HFF-Myc (cell line): ENCODE measurements around the gene SIRPB1.

Experiments
- DNase-seq: peaks from one replicate; pipeline ENCODE4 v3.0.0-alpha.2; 2011; ENCODE audit warnings: low read depth; ENCODE audit errors: extremely low read depth
- H3K4me3 ChIP-seq: replicated peaks from 2 replicates; pipeline ENCODE4 v1.5.1; 2011; ENCODE audit warnings: low read depth, mild to moderate bottlenecking, control low read depth, low read length
- TF ChIP-seq, protein P1 (sequence below): IDR thresholded peaks from 2 replicates; pipeline ENCODE4 v1.5.1; 2012; ENCODE audit warnings: mild to moderate bottlenecking, low read depth, low read length, control low read depth; ENCODE audit errors: missing control alignments

The SIRPB1 gene

DNA sequence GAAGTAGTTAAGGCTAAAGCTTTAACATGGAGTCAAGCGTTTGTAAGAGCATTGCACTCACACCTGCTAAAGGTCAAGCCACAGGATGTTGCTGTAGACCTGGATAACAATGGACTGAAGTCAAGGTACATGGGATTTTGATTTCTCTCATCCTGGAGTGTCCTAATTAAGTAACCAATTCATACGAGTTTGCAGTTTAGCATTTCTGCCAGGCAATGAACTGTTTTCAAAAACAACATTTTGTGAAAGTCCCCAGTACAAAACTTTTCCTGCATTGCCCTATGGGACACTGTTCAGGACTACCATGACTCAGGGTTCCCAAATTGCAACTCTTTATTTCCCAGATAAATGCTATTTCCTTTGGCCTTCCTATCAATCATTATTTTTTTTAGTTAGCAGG, 17.4 kb upstream of the SIRPB1 start:
- no peak overlapping the region for H3K4me3 ChIP-seq
- no peak for DNase-seq
- TF ChIP-seq, protein P1, sequence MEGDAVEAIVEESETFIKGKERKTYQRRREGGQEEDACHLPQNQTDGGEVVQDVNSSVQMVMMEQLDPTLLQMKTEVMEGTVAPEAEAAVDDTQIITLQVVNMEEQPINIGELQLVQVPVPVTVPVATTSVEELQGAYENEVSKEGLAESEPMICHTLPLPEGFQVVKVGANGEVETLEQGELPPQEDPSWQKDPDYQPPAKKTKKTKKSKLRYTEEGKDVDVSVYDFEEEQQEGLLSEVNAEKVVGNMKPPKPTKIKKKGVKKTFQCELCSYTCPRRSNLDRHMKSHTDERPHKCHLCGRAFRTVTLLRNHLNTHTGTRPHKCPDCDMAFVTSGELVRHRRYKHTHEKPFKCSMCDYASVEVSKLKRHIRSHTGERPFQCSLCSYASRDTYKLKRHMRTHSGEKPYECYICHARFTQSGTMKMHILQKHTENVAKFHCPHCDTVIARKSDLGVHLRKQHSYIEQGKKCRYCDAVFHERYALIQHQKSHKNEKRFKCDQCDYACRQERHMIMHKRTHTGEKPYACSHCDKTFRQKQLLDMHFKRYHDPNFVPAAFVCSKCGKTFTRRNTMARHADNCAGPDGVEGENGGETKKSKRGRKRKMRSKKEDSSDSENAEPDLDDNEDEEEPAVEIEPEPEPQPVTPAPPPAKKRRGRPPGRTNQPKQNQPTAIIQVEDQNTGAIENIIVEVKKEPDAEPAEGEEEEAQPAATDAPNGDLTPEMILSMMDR = no peak

DNA sequence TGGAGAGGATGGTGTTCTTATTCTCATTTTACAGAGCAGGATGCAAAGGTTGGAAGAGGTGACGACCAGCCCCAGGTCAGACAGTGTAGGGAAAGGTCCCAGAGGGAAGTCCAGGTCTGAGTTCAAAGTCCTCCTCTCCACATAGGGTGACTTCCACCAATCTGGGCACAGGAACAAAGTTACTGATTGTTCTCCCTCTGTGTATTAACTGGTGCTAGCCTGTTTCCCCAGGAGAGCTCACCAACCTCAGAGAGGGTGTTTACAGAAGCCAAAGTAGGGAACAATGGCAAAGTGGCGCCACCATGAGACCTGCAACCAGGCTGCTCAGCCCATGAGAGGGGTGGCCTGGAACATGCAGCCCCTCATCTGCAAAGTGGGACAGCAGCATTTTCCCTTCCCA, 16.8 kb upstream of the SIRPB1 start:
- TF ChIP-seq, protein P1 = no peak
- no peak overlapping the region for H3K4me3 ChIP-seq
- DNase-seq = no peak

DNA sequence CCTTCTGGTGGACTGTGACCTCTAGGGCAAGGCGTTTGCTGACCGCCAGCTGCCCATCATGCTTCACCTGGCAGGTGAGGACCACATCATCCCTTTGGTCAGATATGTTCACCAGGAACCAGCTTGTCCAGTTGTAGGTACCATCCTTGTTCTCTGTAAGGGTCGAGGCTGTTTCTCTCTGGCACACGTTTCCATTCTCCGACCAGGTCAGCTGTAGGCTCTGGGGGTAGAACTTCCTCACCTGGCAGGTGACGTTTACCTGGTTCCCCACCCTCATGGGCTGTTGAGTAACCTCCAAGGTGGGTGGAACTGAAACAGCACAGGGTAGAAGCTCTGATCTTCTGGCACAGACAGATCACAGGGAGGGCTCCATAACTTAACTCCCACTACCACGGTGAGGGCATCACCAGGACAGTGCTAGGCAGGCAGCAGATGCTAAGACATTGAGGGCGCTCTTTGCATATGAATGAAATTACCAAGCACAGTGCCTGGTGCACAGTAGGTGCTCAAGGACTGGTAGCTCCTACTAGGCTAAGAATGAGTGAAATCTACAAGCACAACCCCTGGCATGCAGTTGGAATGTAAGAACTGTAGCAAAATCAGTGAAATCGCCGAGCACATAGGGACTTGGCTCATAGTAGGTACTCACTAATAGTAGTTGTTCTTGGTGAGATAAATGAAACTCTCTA, 15.6 kb upstream of the SIRPB1 start:
- no peak for DNase-seq
- no peak overlapping the region for H3K4me3 ChIP-seq
- TF ChIP-seq, protein P1 = no peak

DNA sequence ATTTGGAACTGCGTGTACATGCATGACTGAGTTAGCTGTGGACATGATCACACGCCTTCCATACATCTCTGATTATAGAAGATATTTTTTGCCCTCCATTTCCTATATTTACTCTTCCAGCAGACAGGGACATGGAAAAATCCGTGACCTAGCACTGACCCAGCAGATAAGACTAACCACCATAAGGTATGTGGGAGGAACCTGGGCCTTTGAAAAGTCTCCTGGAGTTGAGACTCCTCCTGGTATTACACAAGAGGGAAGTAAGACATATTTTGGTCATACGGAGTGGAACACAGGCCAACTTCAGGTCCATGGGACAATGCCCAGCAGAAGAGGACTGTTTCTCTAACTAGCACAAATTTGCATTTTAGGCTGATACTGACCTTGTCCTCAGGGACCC, 13.7 kb upstream of the SIRPB1 start:
- DNase-seq = no peak
- TF ChIP-seq, protein P1 = no peak

DNA sequence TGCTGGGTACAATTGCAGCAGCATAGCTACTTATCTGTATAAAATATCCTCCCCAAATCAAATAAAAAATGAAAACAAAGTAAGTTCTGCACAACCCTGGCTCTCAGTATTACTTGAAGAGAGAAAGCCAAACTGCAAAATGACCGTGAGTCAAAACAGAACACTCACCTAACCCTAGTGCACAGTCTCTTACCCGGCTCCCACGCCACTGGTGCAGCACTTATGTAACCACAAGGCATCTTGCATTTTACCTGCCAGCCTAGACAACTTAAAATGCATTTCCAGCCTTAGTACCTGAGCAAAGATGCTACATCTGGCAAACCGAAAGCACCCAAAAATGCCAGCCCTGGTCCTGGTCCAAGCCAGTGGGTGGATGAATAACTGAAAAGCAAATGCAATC, 12.4 kb upstream of the SIRPB1 start:
- TF ChIP-seq, protein P1 = no peak
- no peak for DNase-seq
- H3K4me3 ChIP-seq = no peak overlapping the region

More for the DNA sequence above, 13.7 kb upstream of the SIRPB1 start:
- H3K4me3 ChIP-seq = no peak overlapping the region

DNA sequence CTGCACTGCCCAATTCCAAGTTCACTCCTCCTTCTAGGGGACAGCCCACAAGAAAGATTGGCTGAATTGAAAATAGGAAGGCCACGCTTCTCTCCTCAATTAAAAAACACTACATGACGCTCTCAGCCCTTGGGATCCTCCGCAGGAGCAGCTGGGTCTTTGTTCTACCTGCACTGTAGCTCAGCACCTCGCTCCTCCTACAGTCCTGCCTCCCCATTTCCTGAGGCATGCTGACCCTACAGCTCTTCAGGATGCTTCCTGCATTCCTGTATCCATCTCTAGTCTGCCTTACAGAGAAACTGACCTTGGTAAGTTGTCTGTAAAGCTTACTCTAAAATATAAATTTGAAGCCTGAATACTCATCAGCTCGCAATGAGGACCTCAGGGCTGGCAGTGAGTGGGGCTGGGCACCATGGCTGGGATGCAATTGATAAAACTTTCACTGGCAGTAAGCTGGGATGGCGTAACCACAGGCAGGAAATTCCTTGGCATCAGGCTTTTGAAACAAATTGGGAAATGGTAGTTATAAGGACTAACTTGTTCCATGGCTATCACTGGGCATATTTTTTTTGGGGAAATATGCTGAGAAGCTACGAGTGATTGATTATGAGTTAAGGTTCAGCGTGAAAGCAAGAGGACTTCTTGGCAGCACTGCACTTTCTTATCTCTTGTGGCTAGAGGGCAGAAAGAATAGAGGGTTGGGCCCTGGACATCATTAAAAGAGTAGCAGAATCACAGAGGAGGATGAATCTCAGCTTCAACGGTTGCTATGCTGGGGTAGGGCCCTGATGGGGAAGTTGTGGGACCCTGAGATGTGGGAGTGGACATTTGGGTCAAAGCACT, 11.7 kb upstream of the SIRPB1 start:
- TF ChIP-seq, protein P1 = no peak
- H3K4me3 ChIP-seq = no peak overlapping the region
- no peak for DNase-seq
